ENCODE results near the gene FBXO44. TPM values are rescaled to one million over a fixed set of nuclear protein-coding genes. Genes with fewer than 3 reads are reported as not detected.

The FBXO44 gene
- polyA plus RNA-seq, 1 experiment, result 24.4 TPM

- TF ChIP-seq CTCF (IDR thresholded peaks at IDR 0.05; ENCODE audit: insufficient read depth, low read depth, low read length), result no peak
- no peak overlapping the region for H3K4me3 ChIP-seq (ENCODE audit: low read depth, low read length)
- no peaks in the 10 kb centered on the region for H3K36me3 ChIP-seq (ENCODE audit: control insufficient read depth, insufficient read depth, low read length)
- POLR2A ChIA-PET, result no interaction called here
- no peak for DNase-seq (ENCODE audit: low read depth)
- peaks cover 30% of the 10 kb centered on the region for H3K27me3 ChIP-seq (ENCODE audit: control insufficient read depth, insufficient read depth, low read length)
- CTCF ChIA-PET, result interaction anchor here (1.0 to 7.9 kb wide), 2 partner anchors 13 to 22 kb away, joined by 4 to 30 read pairs; no protein-coding TSS in a partner anchor
Observed at GRCh38 chr1:11697188-11697892, 42.7 kb downstream of the FBXO44 start.

DNA sequence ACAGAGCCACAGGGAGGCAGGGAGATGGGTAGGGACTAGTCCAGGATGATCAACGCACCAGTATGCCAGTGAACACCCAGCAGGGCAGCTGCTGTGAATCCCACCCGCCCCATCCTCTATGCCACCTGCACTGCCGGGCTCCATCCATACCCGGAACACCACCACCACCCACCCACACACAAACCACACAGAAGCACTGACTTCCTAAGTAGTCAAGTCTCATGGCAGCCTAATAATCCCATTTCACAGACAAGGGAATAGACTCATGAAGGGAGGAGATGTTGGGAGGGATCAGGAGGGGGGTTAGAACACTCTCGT, 43.2 kb downstream of the FBXO44 start:
- TF ChIP-seq CTCF (IDR thresholded peaks at IDR 0.05; ENCODE audit: insufficient read depth, low read depth, low read length), result no peak
- peaks cover 27% of the 10 kb centered on the region for H3K27me3 ChIP-seq (ENCODE audit: control insufficient read depth, insufficient read depth, low read length)
- no peak for DNase-seq (ENCODE audit: low read depth)
- no peak overlapping the region for H3K4me3 ChIP-seq (ENCODE audit: low read depth, low read length)
- H3K36me3 ChIP-seq (ENCODE audit: control insufficient read depth, insufficient read depth, low read length), result no peaks in the 10 kb centered on the region
- CTCF ChIA-PET, result interaction anchor here (7.9 kb wide), 1 partner anchor 12 kb away, joined by 30 read pairs; no protein-coding TSS in a partner anchor
- POLR2A ChIA-PET, result no interaction called here

DNA sequence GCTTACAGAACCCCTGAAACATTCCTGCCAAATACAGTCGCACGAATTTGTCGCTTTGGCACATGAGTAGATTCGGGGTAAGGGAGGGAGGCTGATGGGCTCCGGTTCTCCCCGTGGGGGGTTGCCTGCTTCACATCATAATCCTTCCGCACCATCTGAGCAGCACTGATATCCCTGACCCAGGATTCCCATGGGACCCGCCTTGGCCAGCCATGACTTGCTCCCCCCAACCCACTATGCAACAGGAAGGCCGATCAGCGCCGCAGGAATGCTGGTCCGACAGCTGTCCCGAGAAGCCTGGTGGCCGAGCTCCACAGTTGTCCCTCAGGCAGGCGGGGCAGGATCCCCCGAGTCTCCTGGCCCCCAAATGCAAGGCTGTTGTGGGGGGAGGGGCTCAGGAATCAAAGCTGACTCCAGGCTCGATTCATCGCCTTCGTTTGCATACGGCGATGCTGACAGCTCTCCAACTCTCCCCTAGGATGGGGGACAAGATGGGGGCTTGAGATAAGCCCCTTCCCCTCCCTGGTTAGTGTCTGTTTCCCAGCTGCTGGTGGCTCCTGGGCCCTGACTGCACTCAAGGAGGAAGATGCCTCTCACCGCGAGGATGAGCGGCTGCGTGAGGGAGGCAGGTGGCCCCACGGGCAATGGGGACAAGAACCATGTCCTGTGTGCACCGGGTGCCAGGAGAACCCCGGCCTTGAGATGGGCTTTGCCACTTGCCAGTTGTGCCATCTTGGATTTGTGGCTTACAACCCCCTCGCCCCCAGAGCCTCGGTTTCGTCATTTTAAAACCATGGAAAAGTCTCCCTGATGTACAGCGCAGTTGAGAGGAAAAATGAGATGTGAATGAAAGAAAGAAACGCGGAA, 46.2 kb downstream of the FBXO44 start:
- Histone ChIP-seq H3K36me3 (ENCODE audit: control insufficient read depth, insufficient read depth, low read length) (no peaks in the 10 kb centered on the region), H3K4me3 (ENCODE audit: low read depth, low read length) (no peak overlapping the region), H3K27me3 (ENCODE audit: control insufficient read depth, insufficient read depth, low read length) (peaks cover 29% of the 10 kb centered on the region)
- no peak for TF ChIP-seq CTCF (IDR thresholded peaks at IDR 0.05; ENCODE audit: insufficient read depth, low read depth, low read length)
- DNase-seq (ENCODE audit: low read depth), result no peak
- ChIA-PET POLR2A (no interaction called here), CTCF (interaction anchor here (0.8 to 7.9 kb wide), 4 partner anchors 9 to 86 kb away, joined by 3 to 30 read pairs (median 4); no protein-coding TSS in a partner anchor)

- peaks cover 29% of the 10 kb centered on the region for H3K27me3 ChIP-seq (ENCODE audit: control insufficient read depth, insufficient read depth, low read length)
- DNase-seq (ENCODE audit: low read depth), result no peak
- H3K4me3 ChIP-seq (ENCODE audit: low read depth, low read length), result no peak overlapping the region
- ChIA-PET CTCF (interaction anchor here (1.7 to 7.9 kb wide), 3 partner anchors 8 to 56 kb away, joined by 3 to 30 read pairs (median 4); no protein-coding TSS in a partner anchor), POLR2A (no interaction called here)
- no peaks in the 10 kb centered on the region for H3K36me3 ChIP-seq (ENCODE audit: control insufficient read depth, insufficient read depth, low read length)
- TF ChIP-seq CTCF (IDR thresholded peaks at IDR 0.05; ENCODE audit: insufficient read depth, low read depth, low read length), result no peak
Observed at GRCh38 chr1:11701551-11701961, 46.9 kb downstream of the FBXO44 start.

Data from BJ (cell line).